GM23248 (cell line): Measurements from ENCODE around the gene PPID. TPM values are rescaled to one million over a fixed set of nuclear protein-coding genes. Genes with fewer than 3 reads are reported as not detected.
A peak's percentile ranks its signal among the peaks of the same experiment; 100 is the strongest.
"Not testable (repeated sequence)": the region's sequence is repeated elsewhere in the genome, so short reads cannot be mapped to it uniquely, and the experiment has no call there.

Experiments used
- DNase-seq: peaks from one replicate; pipeline ENCODE4 v3.0.0-alpha.2; 2015
- H2AFZ ChIP-seq: fragments of 200-600 bp; sonication (generic); 2 replicates; pipeline ENCODE4 v1.6.1; 2016; ENCODE audit warnings: antibody characterized with exemption
- H3F3A ChIP-seq: fragments of 200-600 bp; sonication (generic); 2 replicates; pipeline ENCODE4 v1.6.1; 2016; ENCODE audit warnings: mild to moderate bottlenecking, antibody characterized with exemption, mixed run types; ENCODE audit not compliant: insufficient read depth
- H3K27ac ChIP-seq: fragments of 200-600 bp; sonication (generic); 2 replicates; pipeline ENCODE4 v1.5.1; 2016; ENCODE audit warnings: mild to moderate bottlenecking
- H3K27me3 ChIP-seq: fragments of 200-600 bp; sonication (generic); replicated peaks from 2 replicates; pipeline ENCODE4 v1.6.1; 2016; ENCODE audit warnings: mild to moderate bottlenecking; ENCODE audit not compliant: insufficient read depth
- H3K36me3 ChIP-seq: fragments of 200-600 bp; sonication (generic); 2 replicates; pipeline ENCODE4 v1.6.1; 2016; ENCODE audit warnings: low read depth, mild to moderate bottlenecking
- H3K4me1 ChIP-seq: fragments of 200-600 bp; sonication (generic); 2 replicates; pipeline ENCODE4 v1.6.1; 2016; ENCODE audit warnings: mild to moderate bottlenecking; ENCODE audit not compliant: insufficient read depth
- H3K4me2 ChIP-seq: fragments of 200-600 bp; sonication (generic); one replicate; pipeline ENCODE4 v1.6.1; 2016; ENCODE audit warnings: mild to moderate bottlenecking; ENCODE audit not compliant: unreplicated experiment
- H3K4me3 ChIP-seq: fragments of 200-600 bp; sonication (generic); 2 replicates; pipeline ENCODE4 v1.5.1; 2016; ENCODE audit warnings: mild to moderate bottlenecking
- H3K79me2 ChIP-seq: fragments of 200-600 bp; sonication (generic); 2 replicates; pipeline ENCODE4 v1.6.1; 2016; ENCODE audit warnings: mild to moderate bottlenecking; ENCODE audit not compliant: insufficient read depth
- H3K9ac ChIP-seq: fragments of 200-600 bp; sonication (generic); 2 replicates; pipeline ENCODE4 v1.6.1; 2016; ENCODE audit warnings: mild to moderate bottlenecking
- H3K9me2 ChIP-seq: fragments of 200-600 bp; sonication (generic); 2 replicates; pipeline ENCODE4 v1.6.1; 2016; ENCODE audit warnings: mixed run types, mild to moderate bottlenecking, moderate library complexity; ENCODE audit not compliant: insufficient read depth
- H3K9me3 ChIP-seq: fragments of 200-600 bp; sonication (generic); one replicate; pipeline ENCODE4 v1.6.1; 2017; ENCODE audit warnings: low read depth
- H4K20me1 ChIP-seq: fragments of 200-600 bp; sonication (generic); 2 replicates; pipeline ENCODE4 v1.6.0; 2016; ENCODE audit not compliant: insufficient read depth
- EZH2 ChIP-seq: fragments of 200-600 bp; sonication (generic); IDR thresholded peaks from 2 replicates; pipeline ENCODE4 v1.6.1; 2018; ENCODE audit warnings: antibody characterized with exemption, mild to moderate bottlenecking; ENCODE audit not compliant: insufficient read depth, poor library complexity, severe bottlenecking
- EZH2phosphoT487 ChIP-seq: fragments of 200-600 bp; sonication (generic); IDR thresholded peaks from 2 replicates; pipeline ENCODE4 v1.6.1; 2018; ENCODE audit warnings: antibody characterized with exemption, moderate library complexity, mild to moderate bottlenecking, low read depth; ENCODE audit not compliant: insufficient read depth
- WGBS, 2 experiments: methylation state at CpG; one replicate each; pipeline ENCODE4 v1.1.6; 2015 to 2017; ENCODE audit warnings: low lambda C conversion rate in 2 of 2, low coverage in 1 of 2; ENCODE audit errors: missing lambda C conversion rate in 2 of 2; 5-methylcytosine and 5-hydroxymethylcytosine counted together
- in situ Hi-C: fragments of 300-500 bp; cut with MboI; formaldehyde crosslinking; loops from 2 replicates; pipeline ENCODE4 v1.15.0; 2020
- polyA plus RNA-seq: library from polyadenylated mRNA; unstranded; fragments of >200 nt; fragmentation: Nextera tagmentation; extraction: Ambion mirVana; gene quantifications from 2 replicates; pipeline ENCODE4 v1.2.1, GENCODE V29; 2016
- total RNA-seq: library from RNA; depleted of rRNA; stranded (reverse); fragments of >200 nt; shearing (Covaris generic); gene quantifications from 2 replicates; pipeline ENCODE4 v1.2.3, GENCODE V29; 2014

The PPID gene
- total and polyA plus RNA-seq, 2 experiments from 2014 or later = 29.1 to 37.0 TPM

DNA sequence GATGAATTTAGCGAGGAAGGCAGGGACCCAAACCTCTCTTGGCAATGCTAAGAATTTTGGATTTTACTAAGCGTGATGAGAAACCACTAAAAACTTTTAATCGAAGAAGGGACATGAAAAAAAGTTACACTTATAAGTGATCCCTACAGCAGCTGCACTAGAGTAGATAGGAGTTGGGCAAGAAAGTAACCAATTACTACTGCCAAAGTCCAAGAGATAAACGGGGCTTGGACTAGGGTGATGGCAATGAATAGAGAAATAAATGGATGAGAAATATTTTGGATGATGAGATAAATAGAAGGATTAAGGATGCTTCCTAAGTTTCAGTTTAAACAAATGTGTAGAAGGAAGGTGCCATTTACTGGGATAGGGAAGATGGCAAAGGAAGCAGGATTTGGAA lies 39.4 kb upstream of the PPID start:
- no peak for DNase-seq
- Histone ChIP-seq H4K20me1 (no peaks in the 10 kb centered on the region), H3F3A (peaks cover 8% of the 10 kb centered on the region; the same call in 1 of the 2 replicates), H3K9ac (no peak overlapping the region), H3K27ac (no peak overlapping the region), H3K9me2 (no peaks in the 10 kb centered on the region), H3K4me3 (no peak overlapping the region), H3K4me1 (peaks cover 10% of the 10 kb centered on the region; the same call in 1 of the 2 replicates), H2AFZ (no peak overlapping the region), H3K9me3 (no peaks in the 10 kb centered on the region), H3K79me2 (no peaks in the 10 kb centered on the region), H3K36me3 (no peaks in the 10 kb centered on the region), H3K27me3 (no peaks in the 10 kb centered on the region), H3K4me2 (no peak overlapping the region)
- 61 to 71% methylated on average over 4 of the region's 4 CpGs for WGBS, 2 experiments
- in situ Hi-C loops = no loop called here
- TF ChIP-seq EZH2 = no peak
- TF ChIP-seq EZH2phosphoT487 = no peak

DNA sequence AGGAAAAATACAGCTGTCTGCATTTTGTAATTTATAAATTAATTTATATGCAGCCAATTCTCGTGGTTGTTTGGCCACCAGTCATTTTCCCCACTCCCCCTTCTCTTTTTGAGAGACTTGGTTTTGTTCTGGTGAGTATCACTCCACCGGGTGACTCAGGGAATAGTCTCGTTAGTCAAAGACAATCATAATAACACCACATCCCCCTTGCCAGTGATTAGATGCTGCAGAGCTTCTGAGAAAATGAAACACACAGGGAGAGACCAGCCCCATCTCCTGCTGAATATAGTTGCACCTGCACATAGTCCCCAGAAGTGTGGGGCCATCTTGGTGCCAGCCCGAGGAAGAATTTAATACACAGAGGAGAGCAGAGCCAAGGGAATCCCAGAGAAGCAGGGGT lies 37.7 kb upstream of the PPID start:
- no peak overlapping the region for H3K4me2 ChIP-seq
- no peaks in the 10 kb centered on the region for H3K36me3 ChIP-seq
- no peaks in the 10 kb centered on the region for H3K79me2 ChIP-seq
- no peaks in the 10 kb centered on the region for H4K20me1 ChIP-seq
- no peaks in the 10 kb centered on the region for H3K27me3 ChIP-seq
- no peak overlapping the region for H2AFZ ChIP-seq
- H3K27ac ChIP-seq = no peak overlapping the region
- no peak overlapping the region for H3K4me3 ChIP-seq
- DNase-seq = peak; percentile 47
- 60 to 70% methylated on average over 4 of the region's 4 CpGs for WGBS, 2 experiments
- H3K9me3 ChIP-seq = no peaks in the 10 kb centered on the region
- no peak for TF ChIP-seq EZH2phosphoT487
- no peak for TF ChIP-seq EZH2
- H3K9me2 ChIP-seq = no peaks in the 10 kb centered on the region
- in situ Hi-C loops = no loop called here
- no peaks in the 10 kb centered on the region for H3F3A ChIP-seq
- H3K4me1 ChIP-seq = peaks cover 10% of the 10 kb centered on the region; the same call in 1 of the 2 replicates
- H3K9ac ChIP-seq = no peak overlapping the region

DNA sequence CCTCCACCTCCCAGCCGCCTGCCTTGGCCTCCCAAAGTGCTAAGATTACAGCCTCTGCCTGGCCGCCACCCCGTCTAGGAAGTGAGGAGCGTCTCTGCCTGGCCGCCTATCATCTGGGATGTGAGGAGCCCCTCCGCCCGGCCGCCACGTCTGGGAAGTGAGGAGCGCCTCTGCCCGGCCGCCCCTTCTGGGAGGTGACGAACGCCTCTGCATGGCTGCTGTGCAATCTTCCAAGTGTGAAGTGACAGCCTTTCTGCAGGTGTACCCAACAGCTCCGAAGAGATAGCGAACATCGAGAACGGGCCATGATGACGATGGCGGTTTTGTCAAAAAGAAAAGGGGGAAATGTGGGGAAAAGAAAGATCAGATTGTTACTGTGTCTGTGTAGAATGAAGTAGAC lies 36.3 kb upstream of the PPID start:
- H3K4me1 ChIP-seq = peaks cover 19% of the 10 kb centered on the region
- H3K27ac ChIP-seq, H3F3A ChIP-seq, H3K36me3 ChIP-seq, H3K4me3 ChIP-seq, H3K9me3 ChIP-seq, H3K79me2 ChIP-seq, H2AFZ ChIP-seq, H3K9me2 ChIP-seq, H3K4me2 ChIP-seq, H3K9ac ChIP-seq, H3K27me3 ChIP-seq, in situ Hi-C loops, H4K20me1 ChIP-seq, DNase-seq: not testable (repeated sequence)
- 95 to 97% methylated on average over 17 to 20 of the region's 20 CpGs for WGBS, 2 experiments

DNA sequence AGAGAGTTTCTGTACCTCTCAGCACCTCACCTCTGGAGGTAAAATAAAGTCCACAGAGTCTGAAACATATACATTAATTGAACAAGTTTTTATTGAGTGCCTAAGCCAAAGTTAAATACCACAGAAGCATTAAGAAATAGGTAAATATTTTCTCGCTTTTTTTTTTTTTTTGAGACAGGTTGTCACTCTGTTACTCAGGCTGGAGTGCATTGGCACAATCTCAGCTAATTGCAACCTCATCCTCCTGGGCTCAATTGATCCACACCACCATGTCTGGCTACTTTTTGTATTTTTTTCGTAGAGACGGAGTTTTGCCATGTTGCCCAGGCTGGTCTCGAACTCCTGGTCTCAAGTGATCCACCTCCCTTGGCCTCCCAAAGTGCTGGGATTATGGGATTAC lies 35.5 kb upstream of the PPID start:
- H3K9me2 ChIP-seq = no peaks in the 10 kb centered on the region
- 83 to 91% methylated on average over 4 of the region's 4 CpGs for WGBS, 2 experiments

DNA sequence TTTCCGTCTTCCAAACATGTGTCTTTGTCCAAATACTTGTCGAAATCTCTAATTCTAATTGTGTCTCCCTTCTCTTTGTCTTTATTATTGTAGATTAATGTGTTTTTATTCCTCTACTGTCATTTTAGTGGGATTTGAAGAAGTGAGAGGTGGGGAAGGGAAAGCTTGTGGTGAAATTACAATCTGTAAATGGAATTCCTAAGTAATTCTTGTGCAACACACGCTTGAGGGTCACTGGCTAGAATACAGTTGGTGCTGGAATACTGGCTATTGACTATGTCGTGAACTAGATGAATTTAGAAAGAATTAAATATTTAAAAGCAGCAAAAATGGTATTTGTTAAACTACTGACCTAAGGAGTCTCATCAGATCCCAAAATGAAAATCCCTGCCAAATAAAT lies 34.9 kb upstream of the PPID start:
- H2AFZ ChIP-seq = no peak overlapping the region

More for the DNA sequence above, 35.5 kb upstream of the PPID start:
- Histone ChIP-seq H3F3A (peaks cover 17% of the 10 kb centered on the region; the same call in 1 of the 2 replicates), H3K36me3 (no peaks in the 10 kb centered on the region), H3K27ac (no peak overlapping the region), H3K4me1 (peaks cover 27% of the 10 kb centered on the region), H3K9me3 (no peaks in the 10 kb centered on the region), H3K27me3 (no peaks in the 10 kb centered on the region), H3K9ac (no peak overlapping the region), H3K79me2 (no peaks in the 10 kb centered on the region), H3K4me3 (no peak overlapping the region), H3K4me2 (no peak overlapping the region), H2AFZ (no peak overlapping the region), H4K20me1 (no peaks in the 10 kb centered on the region)
- in situ Hi-C loops = no loop called here
- no peak for DNase-seq
- no peak for TF ChIP-seq EZH2
- no peak for TF ChIP-seq EZH2phosphoT487

More for the DNA sequence above, 34.9 kb upstream of the PPID start:
- no peak overlapping the region for H3K27ac ChIP-seq
- H3K79me2 ChIP-seq = no peaks in the 10 kb centered on the region
- H3K9ac ChIP-seq = no peak overlapping the region
- no peaks in the 10 kb centered on the region for H3K36me3 ChIP-seq
- H3F3A ChIP-seq = peaks cover 17% of the 10 kb centered on the region; the same call in 1 of the 2 replicates
- H4K20me1 ChIP-seq = no peaks in the 10 kb centered on the region
- H3K9me2 ChIP-seq = no peaks in the 10 kb centered on the region
- H3K27me3 ChIP-seq = no peaks in the 10 kb centered on the region
- H3K9me3 ChIP-seq = no peaks in the 10 kb centered on the region
- peak; percentile 66 for DNase-seq
- H3K4me2 ChIP-seq = no peak overlapping the region
- no peak for TF ChIP-seq EZH2
- peak; percentile 95 for TF ChIP-seq EZH2phosphoT487
- no peak overlapping the region for H3K4me3 ChIP-seq
- 58 to 63% methylated on average over 4 of the region's 4 CpGs for WGBS, 2 experiments
- in situ Hi-C loops = no loop called here
- peaks cover 28% of the 10 kb centered on the region for H3K4me1 ChIP-seq
